GM21381 (cell line): ENCODE results near the gene KIF26B.
"Not testable (repeated sequence)": the region's sequence is repeated elsewhere in the genome, so short reads cannot be mapped to it uniquely, and the experiment has no call there.

Experiments used
- ATAC-seq: cut with Tn5 transposase; IDR thresholded peaks from one replicate; pipeline ENCODE4 v1.9.1; 2021; ENCODE audit warnings: mild to moderate bottlenecking, moderate library complexity; ENCODE audit not compliant: unreplicated experiment

The KIF26B gene

GRCh38 chr1:245154429-245155271 is at the start of gene KIF26B:
Gene KIF26B, plus strand, starts transcription at chr1:245154985. Its CDS starts 440 bp downstream, at chr1:245155425.
- ATAC-seq, result no peak

GRCh38 chr1:245105042-245105441 is 49.7 kb upstream of the KIF26B start:
- no peak for ATAC-seq

GRCh38 chr1:245105815-245106410 is 48.9 kb upstream of the KIF26B start:
- ATAC-seq, result no peak

- ATAC-seq, result no peak
These were observed 47.0 kb upstream of the KIF26B start for GRCh38 chr1:245107776-245108114.

- no peak for ATAC-seq
These were observed 46.5 kb upstream of the KIF26B start for GRCh38 chr1:245108246-245108645.

- ATAC-seq, result no peak
These were observed 45.9 kb upstream of the KIF26B start for GRCh38 chr1:245108909-245109308.

- no peak for ATAC-seq
These were observed 44.4 kb upstream of the KIF26B start for GRCh38 chr1:245110406-245110805.

GRCh38 chr1:245111073-245111472 is 43.7 kb upstream of the KIF26B start:
- ATAC-seq, result no peak

- no peak for ATAC-seq
These were observed 41.1 kb upstream of the KIF26B start for GRCh38 chr1:245113649-245114048.

GRCh38 chr1:245116131-245116530 is 38.7 kb upstream of the KIF26B start:
- no peak for ATAC-seq

GRCh38 chr1:245116751-245117150 is 38.0 kb upstream of the KIF26B start:
- ATAC-seq, result no peak

GRCh38 chr1:245118066-245118465 is 36.7 kb upstream of the KIF26B start:
- no peak for ATAC-seq

- no peak for ATAC-seq
These were observed 36.0 kb upstream of the KIF26B start for GRCh38 chr1:245118806-245119205.

GRCh38 chr1:245121523-245121922 is 33.3 kb upstream of the KIF26B start:
- no peak for ATAC-seq

GRCh38 chr1:245124241-245124640 is 30.5 kb upstream of the KIF26B start:
- no peak for ATAC-seq

- ATAC-seq, result no peak
These were observed 30.1 kb upstream of the KIF26B start for GRCh38 chr1:245124644-245125043.

GRCh38 chr1:245126530-245126929 is 28.3 kb upstream of the KIF26B start:
- no peak for ATAC-seq

GRCh38 chr1:245128381-245129101 is 26.2 kb upstream of the KIF26B start:
- ATAC-seq, result no peak

GRCh38 chr1:245129319-245130240 is 25.2 kb upstream of the KIF26B start:
- no peak for ATAC-seq

GRCh38 chr1:245130281-245131025 is 24.3 kb upstream of the KIF26B start:
- ATAC-seq, result not testable (repeated sequence)
